ENCODE measurements around the gene CDK6.

DNA sequence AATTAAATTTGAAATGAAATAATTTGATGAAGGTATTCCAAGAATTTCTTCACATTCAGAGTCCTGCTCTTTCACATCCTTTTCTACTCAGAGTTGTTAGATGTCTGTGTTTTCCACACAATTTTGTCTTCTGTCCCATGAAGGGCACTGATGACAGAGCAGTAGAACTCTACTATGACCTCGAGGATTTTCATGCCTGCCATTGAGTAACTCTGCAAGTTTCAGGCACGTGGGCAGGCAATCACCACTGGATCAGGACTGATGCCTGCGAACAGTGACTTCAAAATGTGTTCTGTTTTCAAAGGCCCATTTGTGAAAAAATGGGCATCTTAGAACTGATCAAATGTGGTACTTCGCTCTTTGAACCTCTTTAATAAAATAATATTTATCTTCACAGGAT, 91.1 kb downstream of the CDK6 start:
- TF ChIP-seq, protein P1, sequence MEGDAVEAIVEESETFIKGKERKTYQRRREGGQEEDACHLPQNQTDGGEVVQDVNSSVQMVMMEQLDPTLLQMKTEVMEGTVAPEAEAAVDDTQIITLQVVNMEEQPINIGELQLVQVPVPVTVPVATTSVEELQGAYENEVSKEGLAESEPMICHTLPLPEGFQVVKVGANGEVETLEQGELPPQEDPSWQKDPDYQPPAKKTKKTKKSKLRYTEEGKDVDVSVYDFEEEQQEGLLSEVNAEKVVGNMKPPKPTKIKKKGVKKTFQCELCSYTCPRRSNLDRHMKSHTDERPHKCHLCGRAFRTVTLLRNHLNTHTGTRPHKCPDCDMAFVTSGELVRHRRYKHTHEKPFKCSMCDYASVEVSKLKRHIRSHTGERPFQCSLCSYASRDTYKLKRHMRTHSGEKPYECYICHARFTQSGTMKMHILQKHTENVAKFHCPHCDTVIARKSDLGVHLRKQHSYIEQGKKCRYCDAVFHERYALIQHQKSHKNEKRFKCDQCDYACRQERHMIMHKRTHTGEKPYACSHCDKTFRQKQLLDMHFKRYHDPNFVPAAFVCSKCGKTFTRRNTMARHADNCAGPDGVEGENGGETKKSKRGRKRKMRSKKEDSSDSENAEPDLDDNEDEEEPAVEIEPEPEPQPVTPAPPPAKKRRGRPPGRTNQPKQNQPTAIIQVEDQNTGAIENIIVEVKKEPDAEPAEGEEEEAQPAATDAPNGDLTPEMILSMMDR (IDR thresholded peaks at IDR 0.05; ENCODE audit: low read length), result no peak
- no peak for TF ChIP-seq EZH2 (IDR thresholded peaks at IDR 0.05; ENCODE audit: borderline replicate concordance, low read length)

Measured in OCI-LY1 (cell line).